ENCODE data around the gene HOXA10. TPM values are rescaled to one million over a fixed set of nuclear protein-coding genes. Genes with fewer than 3 reads are reported as not detected.

Gene HOXA10
- total RNA-seq, 4 donors from 2014 or later, result 24.6 to 61.2 (median 40.0) TPM

DNA sequence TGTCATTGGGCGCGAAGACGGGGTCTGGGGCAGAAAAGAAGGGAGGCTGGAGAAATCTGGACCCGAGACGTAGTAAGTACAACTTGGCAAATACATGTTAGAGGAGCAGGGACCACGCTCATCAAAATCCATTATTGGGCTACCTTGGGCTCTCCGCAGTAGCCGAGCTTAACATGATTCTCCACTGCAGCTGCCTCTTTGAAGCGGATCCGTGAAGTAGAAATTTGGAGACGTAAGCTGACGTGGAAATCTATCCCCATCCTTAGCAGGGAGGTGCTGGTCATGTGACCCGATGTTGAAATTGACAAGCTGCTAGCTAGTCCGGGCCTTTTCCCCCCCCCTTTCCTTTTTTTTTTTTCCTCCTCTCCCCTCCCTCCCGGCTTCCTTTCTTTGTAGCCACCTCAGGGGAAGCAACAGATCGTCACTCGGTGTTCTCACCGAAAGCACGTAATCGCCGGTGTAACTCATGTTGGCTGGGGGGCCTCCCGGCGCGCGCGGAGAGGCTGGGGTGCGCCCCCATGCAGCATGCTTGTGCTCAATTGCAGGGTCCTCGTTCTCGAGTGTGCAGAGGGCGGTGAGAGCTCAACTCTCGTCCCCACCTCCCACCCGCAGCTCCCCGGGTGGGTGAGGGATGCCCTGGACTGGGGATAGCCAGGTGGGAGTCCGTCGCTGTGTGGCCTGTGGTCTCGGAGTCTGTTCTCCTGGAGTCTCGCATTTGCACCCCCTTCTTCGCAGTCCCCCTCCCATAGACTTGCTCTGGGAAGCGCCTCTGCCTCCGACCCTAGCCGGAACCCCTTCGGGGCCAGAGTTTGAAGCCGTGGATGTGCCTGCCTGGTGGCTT lies 11.1 kb upstream of the HOXA10 start, which contains the start of gene HOXA11:
Gene HOXA11, minus strand, starts transcription at position 220 of the 841 bp plus-strand sequence. Its CDS starts 88 bp downstream, at position 132.
- H3K4me3 ChIP-seq, result peak within 1 kb of the TSS; percentile 61 to 92 (median 70)
- TF ChIP-seq POLR2A (IDR thresholded peaks at IDR 0.05), result peak; percentile 82 to 84
- TF ChIP-seq, protein P1, sequence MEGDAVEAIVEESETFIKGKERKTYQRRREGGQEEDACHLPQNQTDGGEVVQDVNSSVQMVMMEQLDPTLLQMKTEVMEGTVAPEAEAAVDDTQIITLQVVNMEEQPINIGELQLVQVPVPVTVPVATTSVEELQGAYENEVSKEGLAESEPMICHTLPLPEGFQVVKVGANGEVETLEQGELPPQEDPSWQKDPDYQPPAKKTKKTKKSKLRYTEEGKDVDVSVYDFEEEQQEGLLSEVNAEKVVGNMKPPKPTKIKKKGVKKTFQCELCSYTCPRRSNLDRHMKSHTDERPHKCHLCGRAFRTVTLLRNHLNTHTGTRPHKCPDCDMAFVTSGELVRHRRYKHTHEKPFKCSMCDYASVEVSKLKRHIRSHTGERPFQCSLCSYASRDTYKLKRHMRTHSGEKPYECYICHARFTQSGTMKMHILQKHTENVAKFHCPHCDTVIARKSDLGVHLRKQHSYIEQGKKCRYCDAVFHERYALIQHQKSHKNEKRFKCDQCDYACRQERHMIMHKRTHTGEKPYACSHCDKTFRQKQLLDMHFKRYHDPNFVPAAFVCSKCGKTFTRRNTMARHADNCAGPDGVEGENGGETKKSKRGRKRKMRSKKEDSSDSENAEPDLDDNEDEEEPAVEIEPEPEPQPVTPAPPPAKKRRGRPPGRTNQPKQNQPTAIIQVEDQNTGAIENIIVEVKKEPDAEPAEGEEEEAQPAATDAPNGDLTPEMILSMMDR (IDR thresholded peaks at IDR 0.05 in 4 of 5, conservative IDR thresholded peaks at IDR 0.05 in 1 of 5), result no peak
- H3K27me3 ChIP-seq, result peaks cover 0 to 8% (median 3%) of the 10 kb centered on the region in 3 donors
- peak; percentile 90 to 93 for DNase-seq
- intact Hi-C loops (cut with DNase I; ENCODE audit: low total_unique reads) (loop anchor here (5.0 to 10.0 kb wide), 2 partner anchors 1227 to 1440 kb away; partner anchors contain the start of gene CREB5), in situ Hi-C loops (cut with MboI; ENCODE audit: low sequenced_read_pairs in 4 of 4) (loop anchor here in 3 of 4 donors (10.0 to 25.0 kb wide), 5 partner anchors 902 to 1423 kb away; partner anchors contain the start of gene CREB5 (in 1 of the 3))
- H3K36me3 ChIP-seq, result no peaks in the 10 kb centered on the region
- peaks cover 30 to 48% of the 10 kb centered on the region in 2 donors for H3K4me1 ChIP-seq
- peak; percentile 69 to 81 for ATAC-seq
- no peaks in the 10 kb centered on the region for H3K9me3 ChIP-seq
- peak within 1 kb of the TSS; percentile 90 to 99 (median 95) for H3K27ac ChIP-seq

DNA sequence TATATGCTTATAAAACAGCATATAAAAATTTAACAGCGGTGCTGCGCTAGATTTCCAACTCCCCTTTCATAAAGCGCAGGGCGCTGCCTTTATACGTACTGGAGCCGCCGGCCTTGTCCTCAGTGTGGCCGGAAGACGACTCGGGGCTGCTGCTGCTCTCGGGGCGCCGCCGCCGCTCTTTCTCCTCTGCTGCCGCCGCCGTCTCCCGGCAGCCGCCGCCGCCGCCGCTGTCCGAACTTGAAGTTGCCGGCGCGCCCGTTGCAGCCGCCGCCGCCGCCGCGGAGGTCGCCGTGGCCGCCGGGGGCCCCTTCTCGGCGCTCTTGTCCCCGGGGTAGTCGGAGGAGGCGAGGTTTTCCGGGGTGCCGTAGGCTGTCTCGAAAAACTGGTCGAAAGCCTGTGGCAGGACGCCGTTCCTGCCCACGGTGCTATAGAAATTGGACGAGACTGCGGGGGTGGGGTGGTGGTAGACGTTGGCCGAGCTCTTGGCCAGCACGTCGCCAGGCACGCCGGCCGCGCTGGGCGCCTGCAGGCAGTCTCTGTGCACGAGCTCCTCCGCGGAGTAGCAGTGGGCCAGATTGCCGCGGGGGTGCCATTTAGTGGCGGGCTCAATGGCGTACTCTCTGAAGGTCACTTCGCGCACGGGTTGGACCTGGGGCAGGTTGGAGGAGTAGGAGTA lies 10.4 kb upstream of the HOXA10 start:
- TF ChIP-seq, protein P1 (IDR thresholded peaks at IDR 0.05 in 4 of 5, conservative IDR thresholded peaks at IDR 0.05 in 1 of 5), result no peak
- TF ChIP-seq POLR2A (IDR thresholded peaks at IDR 0.05), result peak in 1 of 2 donors; percentile 30
- H3K4me3 ChIP-seq, result peak overlapping the region; percentile 61 to 92 (median 70)
- in situ Hi-C loops (cut with MboI; ENCODE audit: low sequenced_read_pairs in 4 of 4), result loop anchor here in 3 of 4 donors (10.0 to 25.0 kb wide), 5 partner anchors 903 to 1422 kb away; partner anchors contain the start of gene CREB5 (in 1 of the 3)
- no peaks in the 10 kb centered on the region for H3K36me3 ChIP-seq
- intact Hi-C loops (cut with DNase I; ENCODE audit: low total_unique reads), result loop anchor here (5.0 to 10.0 kb wide), 2 partner anchors 1228 to 1440 kb away; partner anchors contain the start of gene CREB5
- H3K9me3 ChIP-seq, result no peaks in the 10 kb centered on the region
- DNase-seq (peak in 1 of 2 donors; percentile 65), ATAC-seq (peak; percentile 10 to 14)
- H3K27me3 ChIP-seq, result peaks cover 0 to 8% (median 3%) of the 10 kb centered on the region in 3 donors
- peaks cover 27 to 46% of the 10 kb centered on the region in 2 donors for H3K4me1 ChIP-seq
- H3K27ac ChIP-seq, result peak overlapping the region; percentile 90 to 99 (median 95)

DNA sequence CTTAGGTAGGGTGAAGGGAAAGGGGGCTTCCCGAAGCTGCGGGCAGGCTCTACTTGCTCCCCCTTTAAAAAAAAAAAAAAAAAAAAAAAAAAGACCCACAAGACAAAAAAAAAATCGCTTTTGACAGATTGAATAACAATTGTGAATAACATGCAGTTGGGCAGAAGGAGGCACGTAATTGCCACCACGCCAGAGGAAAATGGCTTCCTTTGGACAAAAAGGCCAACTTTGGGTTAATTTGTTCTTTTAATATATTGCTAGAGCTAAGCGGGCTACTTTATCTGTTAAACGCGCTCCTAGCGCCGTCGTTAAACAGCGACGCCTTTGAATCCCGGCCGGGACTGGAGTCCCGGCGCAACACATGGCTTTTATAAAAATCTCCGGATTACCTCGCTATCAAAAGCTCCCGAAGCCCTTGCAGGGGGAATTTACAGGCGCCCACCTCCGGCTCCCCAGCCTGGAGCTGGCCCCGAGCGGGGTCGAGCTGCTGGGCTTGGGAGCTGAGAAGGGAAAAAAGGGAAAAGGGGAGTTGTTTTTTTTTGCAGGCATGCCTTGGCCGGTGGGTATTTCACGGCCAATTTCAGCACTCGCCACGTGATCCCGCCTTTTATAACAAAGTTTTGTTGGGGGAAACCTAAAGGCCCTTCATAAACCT lies 9.7 kb upstream of the HOXA10 start:
- DNase-seq (peak in 1 of 2 donors; percentile 39), ATAC-seq (no peak)
- in situ Hi-C loops (cut with MboI; ENCODE audit: low sequenced_read_pairs in 4 of 4), result loop anchor here in 3 of 4 donors (10.0 to 25.0 kb wide), 5 partner anchors 903 to 1422 kb away; partner anchors contain the start of gene CREB5 (in 1 of the 3)
- H3K4me1 ChIP-seq, result peaks cover 22 to 39% of the 10 kb centered on the region in 2 donors
- H3K36me3 ChIP-seq, result no peaks in the 10 kb centered on the region
- H3K27me3 ChIP-seq, result peaks cover 0 to 8% (median 3%) of the 10 kb centered on the region in 3 donors
- TF ChIP-seq, protein P1 (IDR thresholded peaks at IDR 0.05 in 4 of 5, conservative IDR thresholded peaks at IDR 0.05 in 1 of 5), result no peak
- TF ChIP-seq POLR2A (IDR thresholded peaks at IDR 0.05), result no peak
- intact Hi-C loops (cut with DNase I; ENCODE audit: low total_unique reads), result loop anchor here (10.0 kb wide), 1 partner anchor 1441 kb away; no protein-coding TSS in a partner anchor
- H3K27ac ChIP-seq, result peak overlapping the region; percentile 90 to 99 (median 95)
- H3K9me3 ChIP-seq, result no peaks in the 10 kb centered on the region
- peak overlapping the region; percentile 61 to 92 (median 70) for H3K4me3 ChIP-seq
